Measurements from ENCODE around the gene BAZ1A.

BAZ1A gene

DNA sequence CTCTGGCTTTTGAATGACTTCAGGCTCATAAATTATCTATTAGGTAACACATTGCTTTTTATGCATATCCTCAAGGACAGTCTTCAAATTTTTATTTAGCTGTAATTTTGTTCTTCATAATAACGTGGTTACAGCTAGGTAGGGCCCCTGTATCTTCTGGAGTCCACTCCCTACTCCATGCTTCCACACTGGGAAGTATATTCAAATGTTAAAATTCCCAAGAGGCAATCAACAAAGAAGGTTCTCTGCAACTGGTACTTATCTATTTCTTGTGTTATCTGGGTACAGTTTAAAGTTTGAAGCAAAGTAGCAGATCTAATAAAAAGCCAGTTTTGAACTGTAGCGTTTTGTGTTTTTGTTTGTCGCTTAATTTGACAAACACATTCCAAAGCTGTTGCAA, 20.1 kb upstream of the BAZ1A start:
- H2BK5ac ChIP-seq (ENCODE audit: low read depth, low read length, poor library complexity, severe bottlenecking) = no peak overlapping the region
- no peak overlapping the region for H3K27ac ChIP-seq (ENCODE audit: low read length, poor library complexity, severe bottlenecking)
- no peaks in the 10 kb centered on the region for H3K9me3 ChIP-seq (ENCODE audit: control insufficient read depth, low read length)
- H2BK120ac ChIP-seq (ENCODE audit: low read depth, low read length) = no peak overlapping the region
- H3K27me3 ChIP-seq (ENCODE audit: control insufficient read depth in 1 of 2, insufficient read depth in 1 of 2, low read length in 2 of 2) = no peaks in the 10 kb centered on the region
- no peaks in the 10 kb centered on the region for H3K4me1 ChIP-seq (ENCODE audit: control insufficient read depth, insufficient read depth, low read depth, low read length)
- H3K4me3 ChIP-seq (ENCODE audit: insufficient read depth in 1 of 2, low read depth in 1 of 2, low read length in 2 of 2) = no peak overlapping the region
- no peak overlapping the region for H3K18ac ChIP-seq (ENCODE audit: low read depth in 1 of 2, low read length in 2 of 2)
- H3K36me3 ChIP-seq (ENCODE audit: control insufficient read depth in 1 of 2, insufficient read depth in 2 of 2, low read depth in 1 of 2, low read length in 2 of 2) = no peaks in the 10 kb centered on the region
- no peak overlapping the region for H3K23ac ChIP-seq (ENCODE audit: low read length in 2 of 2)
- no peak overlapping the region for H2AK5ac ChIP-seq (ENCODE audit: low read length, severe bottlenecking)
- no peaks in the 10 kb centered on the region for H3K79me1 ChIP-seq (replicated peaks; ENCODE audit: low read length, poor library complexity, severe bottlenecking)
- WGBS = 53% methylated on average over 2 of the region's 3 CpGs
- no peak overlapping the region for H3K14ac ChIP-seq (ENCODE audit: low read length in 2 of 2)
- H2BK12ac ChIP-seq (ENCODE audit: low read length in 2 of 2) = no peak overlapping the region
- no peak overlapping the region for H4K8ac ChIP-seq (ENCODE audit: low read length)
- DNase-seq = no peak
- H4K91ac ChIP-seq (ENCODE audit: low read length) = no peak overlapping the region
- no peak overlapping the region for H2AFZ ChIP-seq (ENCODE audit: low read depth, low read length)
- no peak overlapping the region for H3K9ac ChIP-seq (ENCODE audit: low read length)
- H3K4ac ChIP-seq (ENCODE audit: low read depth in 1 of 2, low read length in 2 of 2) = no peak overlapping the region
- H3K4me2 ChIP-seq (ENCODE audit: low read length, poor library complexity, severe bottlenecking) = no peak overlapping the region
- H2BK15ac ChIP-seq (ENCODE audit: low read depth, poor library complexity, severe bottlenecking) = no peak overlapping the region

DNA sequence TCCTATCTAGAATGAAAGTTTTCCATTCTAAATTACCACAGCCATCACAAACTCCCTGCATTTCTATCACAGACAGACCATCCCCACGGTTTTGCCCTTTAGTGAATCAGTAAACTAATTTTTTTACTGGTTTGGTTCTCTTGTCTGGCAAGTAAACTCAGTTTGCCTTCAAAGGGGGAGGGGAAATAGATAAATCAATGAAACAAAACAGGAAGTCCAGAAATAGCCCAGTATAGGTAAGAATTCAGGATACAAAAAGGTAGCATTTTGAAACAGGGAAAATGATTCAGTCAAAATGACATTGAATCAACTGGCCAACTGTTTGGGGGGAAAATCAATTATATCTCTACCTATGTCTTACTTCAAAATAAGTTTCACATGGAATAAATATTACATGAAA, 15.8 kb upstream of the BAZ1A start:
- H2AFZ ChIP-seq (ENCODE audit: low read depth, low read length) = no peak overlapping the region
- H3K9me3 ChIP-seq (ENCODE audit: control insufficient read depth, low read length) = no peaks in the 10 kb centered on the region
- DNase-seq = no peak
- H3K14ac ChIP-seq (ENCODE audit: low read length in 2 of 2) = no peak overlapping the region
- no peak overlapping the region for H3K4me2 ChIP-seq (ENCODE audit: low read length, poor library complexity, severe bottlenecking)
- no peak overlapping the region for H4K91ac ChIP-seq (ENCODE audit: low read length)
- H3K36me3 ChIP-seq (ENCODE audit: control insufficient read depth in 1 of 2, insufficient read depth in 2 of 2, low read depth in 1 of 2, low read length in 2 of 2) = no peaks in the 10 kb centered on the region
- H2BK12ac ChIP-seq (ENCODE audit: low read length in 2 of 2) = no peak overlapping the region
- WGBS = 50% methylated on average over 1 of the region's 1 CpG
- no peak overlapping the region for H2AK5ac ChIP-seq (ENCODE audit: low read length, severe bottlenecking)
- no peak overlapping the region for H3K4me3 ChIP-seq (ENCODE audit: insufficient read depth in 1 of 2, low read depth in 1 of 2, low read length in 2 of 2)
- H3K9ac ChIP-seq (ENCODE audit: low read length) = no peak overlapping the region
- H3K4me1 ChIP-seq (ENCODE audit: control insufficient read depth, insufficient read depth, low read depth, low read length) = no peaks in the 10 kb centered on the region
- no peaks in the 10 kb centered on the region for H3K79me1 ChIP-seq (replicated peaks; ENCODE audit: low read length, poor library complexity, severe bottlenecking)
- H2BK120ac ChIP-seq (ENCODE audit: low read depth, low read length) = no peak overlapping the region
- no peak overlapping the region for H3K4ac ChIP-seq (ENCODE audit: low read depth in 1 of 2, low read length in 2 of 2)
- H3K23ac ChIP-seq (ENCODE audit: low read length in 2 of 2) = no peak overlapping the region
- H3K18ac ChIP-seq (ENCODE audit: low read depth in 1 of 2, low read length in 2 of 2) = no peak overlapping the region
- no peak overlapping the region for H4K8ac ChIP-seq (ENCODE audit: low read length)
- H2BK15ac ChIP-seq (ENCODE audit: low read depth, poor library complexity, severe bottlenecking) = no peak overlapping the region
- H3K27ac ChIP-seq (ENCODE audit: low read length, poor library complexity, severe bottlenecking) = no peak overlapping the region
- H3K27me3 ChIP-seq (ENCODE audit: control insufficient read depth in 1 of 2, insufficient read depth in 1 of 2, low read length in 2 of 2) = no peaks in the 10 kb centered on the region
- no peak overlapping the region for H2BK5ac ChIP-seq (ENCODE audit: low read depth, low read length, poor library complexity, severe bottlenecking)

DNA sequence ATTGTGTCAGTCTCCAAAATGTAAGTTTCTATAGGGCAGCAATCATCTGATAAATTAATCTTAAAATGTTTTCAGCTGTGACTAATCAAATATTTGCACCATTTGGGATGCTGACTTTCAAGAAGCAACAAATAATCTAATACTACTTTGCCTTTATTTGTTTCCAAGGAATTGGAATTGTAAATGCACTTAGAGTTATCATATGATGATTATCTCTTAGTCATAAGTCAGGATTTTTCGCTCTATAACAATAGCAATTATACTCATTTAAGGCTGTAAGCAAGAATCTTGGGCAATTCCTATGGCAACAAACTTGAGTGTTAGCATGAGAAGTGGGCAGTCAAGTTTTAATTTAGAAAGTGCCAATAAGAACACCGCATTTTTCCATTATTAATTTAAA, 13.0 kb upstream of the BAZ1A start:
- H3K9me3 ChIP-seq (ENCODE audit: control insufficient read depth, low read length) = no peaks in the 10 kb centered on the region
- no peak overlapping the region for H3K9ac ChIP-seq (ENCODE audit: low read length)
- H3K4me3 ChIP-seq (ENCODE audit: insufficient read depth in 1 of 2, low read depth in 1 of 2, low read length in 2 of 2) = no peak overlapping the region
- no peak overlapping the region for H2AFZ ChIP-seq (ENCODE audit: low read depth, low read length)
- H3K27me3 ChIP-seq (ENCODE audit: control insufficient read depth in 1 of 2, insufficient read depth in 1 of 2, low read length in 2 of 2) = no peaks in the 10 kb centered on the region
- no peak overlapping the region for H2BK120ac ChIP-seq (ENCODE audit: low read depth, low read length)
- H3K4ac ChIP-seq (ENCODE audit: low read depth in 1 of 2, low read length in 2 of 2) = no peak overlapping the region
- DNase-seq = no peak
- no peak overlapping the region for H4K91ac ChIP-seq (ENCODE audit: low read length)
- no peaks in the 10 kb centered on the region for H3K36me3 ChIP-seq (ENCODE audit: control insufficient read depth in 1 of 2, insufficient read depth in 2 of 2, low read depth in 1 of 2, low read length in 2 of 2)
- H3K27ac ChIP-seq (ENCODE audit: low read length, poor library complexity, severe bottlenecking) = no peak overlapping the region
- no peaks in the 10 kb centered on the region for H3K79me1 ChIP-seq (replicated peaks; ENCODE audit: low read length, poor library complexity, severe bottlenecking)
- H3K4me2 ChIP-seq (ENCODE audit: low read length, poor library complexity, severe bottlenecking) = no peak overlapping the region
- no peak overlapping the region for H2BK12ac ChIP-seq (ENCODE audit: low read length in 2 of 2)
- H3K23ac ChIP-seq (ENCODE audit: low read length in 2 of 2) = no peak overlapping the region
- H2BK5ac ChIP-seq (ENCODE audit: low read depth, low read length, poor library complexity, severe bottlenecking) = no peak overlapping the region
- H3K4me1 ChIP-seq (ENCODE audit: control insufficient read depth, insufficient read depth, low read depth, low read length) = no peaks in the 10 kb centered on the region
- H3K14ac ChIP-seq (ENCODE audit: low read length in 2 of 2) = no peak overlapping the region
- H3K18ac ChIP-seq (ENCODE audit: low read depth in 1 of 2, low read length in 2 of 2) = no peak overlapping the region
- H2BK15ac ChIP-seq (ENCODE audit: low read depth, poor library complexity, severe bottlenecking) = no peak overlapping the region
- no peak overlapping the region for H4K8ac ChIP-seq (ENCODE audit: low read length)
- WGBS = no CpG with 5 or more reads among the region's 2 CpGs
- no peak overlapping the region for H2AK5ac ChIP-seq (ENCODE audit: low read length, severe bottlenecking)

DNA sequence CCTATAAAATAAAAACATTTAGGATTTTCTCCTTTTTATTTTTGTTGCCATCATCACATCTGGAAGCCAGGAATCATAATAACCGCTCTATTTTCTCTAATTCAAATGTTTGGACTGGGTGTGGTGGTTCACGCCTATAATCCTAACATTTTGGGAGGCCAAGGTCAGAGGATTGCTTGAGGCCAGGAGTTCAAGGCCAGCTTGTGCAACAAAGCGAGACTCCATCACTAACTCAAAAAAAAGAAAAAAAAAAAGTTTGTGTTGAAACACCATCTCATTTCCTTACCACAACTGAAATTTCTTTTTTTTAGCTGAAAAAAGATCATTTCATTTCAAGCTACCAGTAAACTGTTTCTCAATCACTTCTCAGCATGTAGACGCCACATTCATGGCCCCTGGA, 8.8 kb upstream of the BAZ1A start:
- Histone ChIP-seq H3K9ac (ENCODE audit: low read length) (no peak overlapping the region), H3K14ac (ENCODE audit: low read length in 2 of 2) (no peak overlapping the region), H3K23ac (ENCODE audit: low read length in 2 of 2) (no peak overlapping the region), H4K8ac (ENCODE audit: low read length) (no peak overlapping the region), H3K79me1 (replicated peaks; ENCODE audit: low read length, poor library complexity, severe bottlenecking) (no peaks in the 10 kb centered on the region), H3K27me3 (ENCODE audit: control insufficient read depth in 1 of 2, insufficient read depth in 1 of 2, low read length in 2 of 2) (no peaks in the 10 kb centered on the region), H2AFZ (ENCODE audit: low read depth, low read length) (no peak overlapping the region), H3K27ac (ENCODE audit: low read length, poor library complexity, severe bottlenecking) (no peak overlapping the region), H3K36me3 (ENCODE audit: control insufficient read depth in 1 of 2, insufficient read depth in 2 of 2, low read depth in 1 of 2, low read length in 2 of 2) (no peaks in the 10 kb centered on the region), H2BK12ac (ENCODE audit: low read length in 2 of 2) (no peak overlapping the region), H3K4me2 (ENCODE audit: low read length, poor library complexity, severe bottlenecking) (no peak overlapping the region), H3K18ac (ENCODE audit: low read depth in 1 of 2, low read length in 2 of 2) (no peak overlapping the region), H3K4me3 (ENCODE audit: insufficient read depth in 1 of 2, low read depth in 1 of 2, low read length in 2 of 2) (no peak overlapping the region), H2BK15ac (ENCODE audit: low read depth, poor library complexity, severe bottlenecking) (no peak overlapping the region), H2BK120ac (ENCODE audit: low read depth, low read length) (no peak overlapping the region), H3K4me1 (ENCODE audit: control insufficient read depth, insufficient read depth, low read depth, low read length) (no peaks in the 10 kb centered on the region), H3K9me3 (ENCODE audit: control insufficient read depth, low read length) (no peaks in the 10 kb centered on the region), H3K4ac (ENCODE audit: low read depth in 1 of 2, low read length in 2 of 2) (no peak overlapping the region), H2AK5ac (ENCODE audit: low read length, severe bottlenecking) (no peak overlapping the region), H2BK5ac (ENCODE audit: low read depth, low read length, poor library complexity, severe bottlenecking) (no peak overlapping the region), H4K91ac (ENCODE audit: low read length) (no peak overlapping the region)
- DNase-seq = no peak
- WGBS = 96% methylated on average over 4 of the region's 4 CpGs
